ENCODE results near the gene NCOA3. TPM values are rescaled to one million over a fixed set of nuclear protein-coding genes. Genes with fewer than 3 reads are reported as not detected.
"Not testable (repeated sequence)": the region's sequence is repeated elsewhere in the genome, so short reads cannot be mapped to it uniquely, and the experiment has no call there.

NCOA3 gene
- total RNA-seq, 1 experiment from 2014 or later: 96.7 TPM

DNA sequence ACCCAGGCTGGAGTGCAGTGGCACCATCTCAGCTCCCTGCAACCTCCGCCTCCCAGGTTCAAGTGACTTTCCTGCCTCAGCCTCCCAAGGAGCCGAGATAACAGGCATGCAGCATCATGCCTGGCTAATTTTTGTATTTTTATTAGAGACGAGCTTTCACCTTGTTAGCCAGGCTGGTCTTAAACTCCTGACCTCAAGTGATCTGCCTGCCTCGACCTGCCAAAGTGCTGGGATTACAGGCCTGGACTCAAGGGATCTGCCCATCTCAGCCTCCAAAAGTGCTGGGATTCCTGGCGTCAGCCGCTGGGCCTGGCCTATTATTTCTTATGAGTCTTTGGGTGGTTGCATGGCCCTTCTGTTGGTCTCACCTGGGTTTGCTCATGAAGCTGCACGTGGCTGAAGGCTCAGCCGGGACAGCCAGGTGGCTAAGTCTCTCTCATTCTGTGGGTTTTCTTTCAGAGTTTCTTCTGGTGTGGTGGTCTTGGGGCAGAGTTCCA, 45.6 kb upstream of the NCOA3 start:
- POLR2A ChIA-PET: interaction anchor here (0.6 to 4.6 kb wide), 8 partner anchors 9 to 165 kb away, joined by 3 to 81 read pairs (median 6); partner anchors contain the start of genes NCOA3 and ZMYND8

GRCh38 chr20:47456952-47457724, 44.5 kb upstream of the NCOA3 start:
- POLR2A ChIA-PET: interaction anchor here (4.2 to 4.6 kb wide), 2 partner anchors 17 to 45 kb away, joined by 60 to 81 read pairs; partner anchors contain the start of gene NCOA3
- H3K36me3 ChIP-seq (ENCODE audit: control insufficient read depth, insufficient read depth, low read length): no peaks in the 10 kb centered on the region
- no peak for DNase-seq
- no peaks in the 10 kb centered on the region for H3K27me3 ChIP-seq (replicated peaks; ENCODE audit: control insufficient read depth, insufficient read depth, low read length)
- Mint-ChIP-seq H3K4me3 (ENCODE audit: unreplicated experiment) (no peak overlapping the region), H3K27ac (ENCODE audit: unreplicated experiment) (no peak overlapping the region), H3K4me1 (ENCODE audit: low read depth, unreplicated experiment) (peaks cover 50% of the 10 kb centered on the region), H3K36me3 (ENCODE audit: insufficient read depth, unreplicated experiment) (peaks cover 12% of the 10 kb centered on the region), H3K27me3 (ENCODE audit: insufficient read depth, unreplicated experiment) (no peaks in the 10 kb centered on the region), H3K9me3 (ENCODE audit: unreplicated experiment) (peaks cover 23% of the 10 kb centered on the region)
- no peaks in the 10 kb centered on the region; the same call in 1 of the 2 replicates for H3K9me3 ChIP-seq
- intact Hi-C loops (cut with micrococcal nuclease; ENCODE audit: unreplicated experiment): no loop called here
- BruUV-seq (replicated peaks): no TSS peak
- TF ChIP-seq CTCF (IDR thresholded peaks at IDR 0.05; ENCODE audit: insufficient read depth in 1 of 2, low read depth in 1 of 2, low read length in 1 of 2, severe bottlenecking in 1 of 2, unreplicated experiment in 1 of 2): no peak
- CTCF ChIA-PET: interaction anchor here (0.9 to 1.7 kb wide), 2 partner anchors 37 to 73 kb away, joined by 3 to 6 read pairs; no protein-coding TSS in a partner anchor
- H3K4me1 ChIP-seq: peaks cover 49% of the 10 kb centered on the region
- H3K4me3 ChIP-seq (ENCODE audit: low read depth, low read length): no peak overlapping the region

More for the DNA sequence above, 45.6 kb upstream of the NCOA3 start:
- no peak for TF ChIP-seq CTCF (IDR thresholded peaks at IDR 0.05; ENCODE audit: insufficient read depth in 1 of 2, low read depth in 1 of 2, low read length in 1 of 2, severe bottlenecking in 1 of 2, unreplicated experiment in 1 of 2)
- intact Hi-C loops (cut with micrococcal nuclease; ENCODE audit: unreplicated experiment): no loop called here
- peaks cover 49% of the 10 kb centered on the region for H3K4me1 ChIP-seq
- no peak overlapping the region for H3K4me3 ChIP-seq (ENCODE audit: low read depth, low read length)
- CTCF ChIA-PET: interaction anchor here (0.5 to 2.1 kb wide), 10 partner anchors 8 to 704 kb away, joined by 3 to 33 read pairs (median 9); partner anchors contain the start of gene NCOA3
- Mint-ChIP-seq H3K4me1 (ENCODE audit: low read depth, unreplicated experiment) (peaks cover 52% of the 10 kb centered on the region), H3K4me3 (ENCODE audit: unreplicated experiment) (no peak overlapping the region), H3K36me3 (ENCODE audit: insufficient read depth, unreplicated experiment) (peaks cover 12% of the 10 kb centered on the region), H3K27ac (ENCODE audit: unreplicated experiment) (peak overlapping the region; percentile 94), H3K27me3 (ENCODE audit: insufficient read depth, unreplicated experiment) (no peaks in the 10 kb centered on the region), H3K9me3 (ENCODE audit: unreplicated experiment) (peaks cover 23% of the 10 kb centered on the region)
- H3K36me3 ChIP-seq (ENCODE audit: control insufficient read depth, insufficient read depth, low read length): no peaks in the 10 kb centered on the region
- BruUV-seq (replicated peaks): no TSS peak
- DNase-seq: no peak
- H3K9me3 ChIP-seq: no peaks in the 10 kb centered on the region; the same call in 1 of the 2 replicates
- no peaks in the 10 kb centered on the region for H3K27me3 ChIP-seq (replicated peaks; ENCODE audit: control insufficient read depth, insufficient read depth, low read length)

- CTCF ChIA-PET: interaction anchor here (0.5 kb wide), 1 partner anchor 141 kb away, joined by 15 read pairs; no protein-coding TSS in a partner anchor
- H3K27ac Mint-ChIP-seq (ENCODE audit: unreplicated experiment): not testable (repeated sequence)
Observed at GRCh38 chr20:47458280-47459050, 43.2 kb upstream of the NCOA3 start.

More at GRCh38 chr20:47458280-47459050, 43.2 kb upstream of the NCOA3 start:
- DNase-seq; H3K4me3 Mint-ChIP-seq (ENCODE audit: unreplicated experiment); H3K27me3 ChIP-seq (replicated peaks; ENCODE audit: control insufficient read depth, insufficient read depth, low read length); H3K36me3 ChIP-seq (ENCODE audit: control insufficient read depth, insufficient read depth, low read length); H3K27me3 Mint-ChIP-seq (ENCODE audit: insufficient read depth, unreplicated experiment); BruUV-seq (replicated peaks); H3K4me3 ChIP-seq (ENCODE audit: low read depth, low read length); H3K9me3 ChIP-seq; intact Hi-C loops (cut with micrococcal nuclease; ENCODE audit: unreplicated experiment): not testable (repeated sequence)
- Mint-ChIP-seq H3K4me1 (ENCODE audit: low read depth, unreplicated experiment) (peaks cover 38% of the 10 kb centered on the region), H3K36me3 (ENCODE audit: insufficient read depth, unreplicated experiment) (peaks cover 14% of the 10 kb centered on the region), H3K9me3 (ENCODE audit: unreplicated experiment) (peaks cover 23% of the 10 kb centered on the region)
- POLR2A ChIA-PET: interaction anchor here (0.8 kb wide), 1 partner anchor 19 kb away, joined by 4 read pairs; no protein-coding TSS in a partner anchor
- H3K4me1 ChIP-seq: peaks cover 38% of the 10 kb centered on the region
